Measurements from ENCODE around the gene THAP4.
"Not testable (repeated sequence)": the region's sequence is repeated elsewhere in the genome, so short reads cannot be mapped to it uniquely, and the experiment has no call there.

Gene THAP4

GRCh38 chr2:241665731-241666440 lies 28.9 kb upstream of the THAP4 start:
- DNase-seq (ENCODE audit: low read depth), result no peak

GRCh38 chr2:241662731-241663130 lies 25.8 kb upstream of the THAP4 start:
- DNase-seq (ENCODE audit: low read depth), result not testable (repeated sequence)

- DNase-seq (ENCODE audit: low read depth), result no peak
Observed at GRCh38 chr2:241660593-241661213, 23.7 kb upstream of the THAP4 start.

- no peak for DNase-seq (ENCODE audit: low read depth)
Observed at GRCh38 chr2:241659150-241659739, 22.3 kb upstream of the THAP4 start.

GRCh38 chr2:241658296-241658695 lies 21.3 kb upstream of the THAP4 start:
- no peak for DNase-seq (ENCODE audit: low read depth)

GRCh38 chr2:241657786-241658254 lies 20.9 kb upstream of the THAP4 start:
- DNase-seq (ENCODE audit: low read depth), result no peak

GRCh38 chr2:241656190-241656741 lies 19.3 kb upstream of the THAP4 start:
- no peak for DNase-seq (ENCODE audit: low read depth)

GRCh38 chr2:241655516-241656189 lies 18.7 kb upstream of the THAP4 start:
- DNase-seq (ENCODE audit: low read depth), result no peak

- DNase-seq (ENCODE audit: low read depth), result no peak
Observed at GRCh38 chr2:241654551-241654950, 17.6 kb upstream of the THAP4 start.

GRCh38 chr2:241653210-241653750 lies 16.3 kb upstream of the THAP4 start:
- no peak for DNase-seq (ENCODE audit: low read depth)

GRCh38 chr2:241652722-241653121 lies 15.8 kb upstream of the THAP4 start:
- DNase-seq (ENCODE audit: low read depth), result no peak

GRCh38 chr2:241652142-241652541 lies 15.2 kb upstream of the THAP4 start:
- no peak for DNase-seq (ENCODE audit: low read depth)

- no peak for DNase-seq (ENCODE audit: low read depth)
Observed at GRCh38 chr2:241649927-241650326, 13.0 kb upstream of the THAP4 start.

GRCh38 chr2:241649404-241649803 lies 12.4 kb upstream of the THAP4 start:
- DNase-seq (ENCODE audit: low read depth), result no peak

- DNase-seq (ENCODE audit: low read depth), result no peak
Observed at GRCh38 chr2:241648453-241648852, 11.5 kb upstream of the THAP4 start.

- no peak for DNase-seq (ENCODE audit: low read depth)
Observed at GRCh38 chr2:241645915-241646645, 9.1 kb upstream of the THAP4 start.

- no peak for DNase-seq (ENCODE audit: low read depth)
Observed at GRCh38 chr2:241645056-241645914, 8.3 kb upstream of the THAP4 start.

- no peak for DNase-seq (ENCODE audit: low read depth)
Observed at GRCh38 chr2:241641631-241642030, 4.7 kb upstream of the THAP4 start.

- DNase-seq (ENCODE audit: low read depth), result no peak
Observed at GRCh38 chr2:241640165-241640795, 3.3 kb upstream of the THAP4 start.

- DNase-seq (ENCODE audit: low read depth), result no peak
Observed at GRCh38 chr2:241639385-241639784, 2.4 kb upstream of the THAP4 start.

Data from activated T-helper 1 cell treated with Interleukin-2 at 50 U/mL for 16 hours (primary cell).